Subcutaneous abdominal adipose tissue (tissue), 5 donors: Measurements from ENCODE around the gene SNTG2.

Source experiments
- H3K27ac ChIP-seq: one replicate; pipeline ENCODE4 v1.7.0; 2013; ENCODE audit warnings: low read depth, mild to moderate bottlenecking, inconsistent platforms, low read length, moderate library complexity
- H3K27me3 ChIP-seq, 5 donors: one replicate each; pipeline ENCODE4 v1.7.0; 2013; ENCODE audit warnings: low read length in 5 of 5, inconsistent platforms in 1 of 5; ENCODE audit not compliant: control insufficient read depth in 5 of 5, insufficient read depth in 4 of 5
- H3K36me3 ChIP-seq, 5 donors: one replicate each; pipeline ENCODE4 v1.7.0; 2013; ENCODE audit warnings: low read length in 5 of 5; ENCODE audit not compliant: control insufficient read depth in 5 of 5, insufficient read depth in 5 of 5
- H3K4me1 ChIP-seq, 5 donors: one replicate each; pipeline ENCODE4 v1.7.0; 2013; ENCODE audit warnings: low read length in 5 of 5, mild to moderate bottlenecking in 3 of 5, moderate library complexity in 1 of 5; ENCODE audit not compliant: control insufficient read depth in 5 of 5, insufficient read depth in 5 of 5
- H3K4me3 ChIP-seq, 5 donors: one replicate each; pipeline ENCODE4 v1.7.0; 2013; ENCODE audit warnings: low read length in 5 of 5, low read depth in 1 of 5
- H3K9ac ChIP-seq, 5 donors: one replicate each; pipeline ENCODE4 v1.7.0; 2013; ENCODE audit warnings: low read length in 5 of 5, mild to moderate bottlenecking in 4 of 5, moderate library complexity in 3 of 5
- H3K9me3 ChIP-seq, 5 donors: one replicate each; pipeline ENCODE4 v1.7.0; 2013; ENCODE audit warnings: low read length in 5 of 5; ENCODE audit not compliant: control insufficient read depth in 5 of 5
- donor health status: healthy.
- donor health status: healthy.
- donor health status: healthy.
- donor health status: healthy.
- donor health status: healthy.

Gene SNTG2

DNA sequence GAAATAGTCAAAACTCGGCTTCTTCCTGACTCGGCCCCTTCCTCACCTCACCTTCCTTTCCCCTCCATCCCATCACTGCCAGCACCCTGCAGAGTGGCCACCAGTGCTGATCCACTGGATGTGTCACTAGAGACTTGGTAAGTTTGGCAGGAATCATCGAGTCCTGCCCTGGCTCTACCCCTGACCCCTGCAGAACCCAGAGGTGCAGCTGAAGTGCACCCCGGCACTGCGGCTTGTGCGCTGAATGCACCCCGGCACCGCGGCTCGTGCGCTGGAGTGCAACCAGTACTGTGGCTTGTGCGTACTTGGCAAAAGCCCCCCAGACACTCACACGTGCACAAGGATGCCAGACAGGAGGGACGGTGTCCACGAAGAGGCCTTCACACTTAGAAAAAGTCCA lies 206.5 kb downstream of the SNTG2 start:
- Histone ChIP-seq H3K4me1 (peaks cover 0 to 19% (median 9%) of the 10 kb centered on the region in 5 donors), H3K27me3 (no peaks in the 10 kb centered on the region), H3K4me3 (no peak overlapping the region), H3K9ac (no peak overlapping the region), H3K36me3 (no peaks in the 10 kb centered on the region), H3K27ac (no peak overlapping the region), H3K9me3 (no peaks in the 10 kb centered on the region)

DNA sequence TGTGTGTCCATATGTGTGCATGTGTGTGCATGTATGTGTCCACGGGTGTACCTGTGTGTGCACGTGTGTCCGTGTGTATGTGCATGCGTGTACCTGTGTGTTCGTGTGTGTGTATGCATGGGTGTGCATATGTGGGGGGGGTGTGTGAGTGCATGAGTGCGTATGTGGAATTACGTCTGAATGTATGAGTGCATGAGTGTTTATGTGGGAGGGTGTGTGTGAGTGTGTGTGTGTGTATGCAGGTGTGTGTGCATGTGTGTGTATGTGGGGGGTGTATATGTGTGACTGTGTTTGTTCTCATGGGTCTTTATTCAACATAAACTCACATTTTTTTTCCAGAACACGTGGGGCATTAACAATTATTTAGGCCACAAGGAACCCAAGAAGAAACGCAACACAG lies 208.4 kb downstream of the SNTG2 start:
- no peaks in the 10 kb centered on the region for H3K27me3 ChIP-seq
- H3K9me3 ChIP-seq = peaks cover 0 to 10% (median 0%) of the 10 kb centered on the region in 5 donors
- no peaks in the 10 kb centered on the region for H3K36me3 ChIP-seq
- no peak overlapping the region for H3K4me3 ChIP-seq
- H3K9ac ChIP-seq = no peak overlapping the region
- H3K4me1 ChIP-seq = peaks cover 0 to 28% (median 5%) of the 10 kb centered on the region in 5 donors
- H3K27ac ChIP-seq = no peak overlapping the region

DNA sequence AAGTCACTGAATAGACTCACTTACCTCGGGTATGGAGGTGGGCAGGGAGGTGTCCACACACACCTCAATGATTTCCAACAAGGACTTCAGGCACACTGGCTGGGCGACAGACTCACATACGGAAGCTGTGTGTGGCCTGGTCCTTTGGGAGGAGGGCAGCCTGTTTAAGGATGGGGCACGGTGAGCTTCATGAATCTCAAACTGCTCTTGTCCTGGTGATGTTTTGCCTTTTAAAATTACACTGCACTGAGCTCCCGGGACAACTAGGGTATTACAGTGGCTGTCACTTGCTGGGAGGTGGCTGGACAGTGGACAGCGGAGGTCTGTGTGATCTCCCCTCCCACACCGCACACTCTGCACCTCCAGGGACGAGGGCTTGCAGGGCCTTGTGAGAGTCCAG lies 211.6 kb downstream of the SNTG2 start:
- Histone ChIP-seq H3K36me3 (peaks cover 0 to 3% (median 0%) of the 10 kb centered on the region in 5 donors), H3K9ac (no peak overlapping the region), H3K27ac (peak overlapping the region; percentile 49), H3K4me3 (no peak overlapping the region), H3K27me3 (no peaks in the 10 kb centered on the region), H3K9me3 (peaks cover 0 to 10% (median 0%) of the 10 kb centered on the region in 5 donors), H3K4me1 (peaks cover 0 to 16% (median 0%) of the 10 kb centered on the region in 5 donors)

DNA sequence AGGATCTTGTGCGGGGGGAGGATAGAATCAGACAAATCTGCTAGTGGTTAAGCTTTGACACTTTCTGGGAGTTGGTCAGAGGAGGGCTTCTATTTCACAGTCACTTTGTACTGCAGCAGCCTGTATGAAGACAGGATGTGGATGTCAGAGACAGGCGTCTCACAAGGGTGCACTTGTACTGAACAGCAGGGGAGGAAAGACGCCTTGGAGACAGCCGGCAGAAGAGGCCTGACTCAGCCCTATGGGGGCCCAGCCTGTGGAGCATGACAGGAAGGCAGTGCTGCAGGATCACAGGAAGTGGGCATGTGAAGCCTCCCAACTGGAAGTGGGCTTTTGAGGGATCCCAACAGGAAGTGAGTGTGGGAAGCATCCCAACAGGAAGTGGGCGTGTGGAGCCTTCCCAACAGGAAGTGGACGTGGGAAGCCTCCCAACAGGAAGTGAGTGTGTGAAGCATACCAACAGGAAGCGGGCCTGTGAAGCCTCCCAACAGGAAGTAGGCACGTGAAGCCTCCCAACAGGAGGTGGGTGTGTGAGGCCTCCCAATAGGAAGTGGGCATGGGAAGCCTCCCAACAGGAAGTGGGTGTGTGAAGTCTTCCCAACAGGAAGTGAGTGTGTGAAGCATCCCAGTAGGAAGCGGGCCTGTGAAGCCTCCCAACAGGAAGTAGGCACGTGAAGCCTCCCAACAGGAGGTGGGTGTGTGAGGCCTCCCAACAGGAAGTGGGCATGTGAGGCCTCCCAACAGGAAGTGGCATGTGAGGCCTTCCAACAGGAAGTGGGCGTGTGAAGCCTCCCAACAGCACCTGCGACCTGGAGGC lies 212.3 kb downstream of the SNTG2 start:
- H3K9me3 ChIP-seq = peaks cover 0 to 10% (median 0%) of the 10 kb centered on the region in 5 donors
- H3K4me3 ChIP-seq = no peak overlapping the region
- H3K27ac ChIP-seq = peak overlapping the region; percentile 49
- H3K4me1 ChIP-seq = peaks cover 0 to 16% (median 0%) of the 10 kb centered on the region in 5 donors
- H3K27me3 ChIP-seq = no peaks in the 10 kb centered on the region
- no peak overlapping the region for H3K9ac ChIP-seq
- peaks cover 0 to 3% (median 0%) of the 10 kb centered on the region in 5 donors for H3K36me3 ChIP-seq

DNA sequence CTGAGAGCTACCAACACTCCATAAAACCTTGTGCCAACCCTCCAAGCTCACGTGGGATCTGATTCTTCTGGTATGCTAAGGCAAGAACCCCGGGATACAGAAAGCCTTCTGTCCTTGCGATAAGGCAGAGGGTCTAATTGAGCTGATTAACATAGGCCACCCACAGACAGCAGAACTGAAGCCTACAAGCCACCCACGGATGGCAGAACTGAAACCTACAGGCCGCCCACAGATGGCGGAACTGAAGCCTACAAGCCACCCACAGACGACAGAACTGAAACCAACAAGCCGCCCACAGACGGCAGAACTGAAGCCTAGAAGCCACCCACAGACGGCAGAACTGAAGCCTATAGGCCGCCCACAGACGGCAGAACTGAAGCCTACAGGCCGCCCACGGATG lies 216.3 kb downstream of the SNTG2 start:
- Histone ChIP-seq H3K9me3 (peaks cover 0 to 10% (median 0%) of the 10 kb centered on the region in 5 donors), H3K36me3 (peaks cover 0 to 3% (median 0%) of the 10 kb centered on the region in 5 donors), H3K9ac (no peak overlapping the region), H3K27ac (no peak overlapping the region), H3K4me1 (peaks cover 0 to 32% (median 0%) of the 10 kb centered on the region in 5 donors), H3K4me3 (no peak overlapping the region), H3K27me3 (no peaks in the 10 kb centered on the region)

DNA sequence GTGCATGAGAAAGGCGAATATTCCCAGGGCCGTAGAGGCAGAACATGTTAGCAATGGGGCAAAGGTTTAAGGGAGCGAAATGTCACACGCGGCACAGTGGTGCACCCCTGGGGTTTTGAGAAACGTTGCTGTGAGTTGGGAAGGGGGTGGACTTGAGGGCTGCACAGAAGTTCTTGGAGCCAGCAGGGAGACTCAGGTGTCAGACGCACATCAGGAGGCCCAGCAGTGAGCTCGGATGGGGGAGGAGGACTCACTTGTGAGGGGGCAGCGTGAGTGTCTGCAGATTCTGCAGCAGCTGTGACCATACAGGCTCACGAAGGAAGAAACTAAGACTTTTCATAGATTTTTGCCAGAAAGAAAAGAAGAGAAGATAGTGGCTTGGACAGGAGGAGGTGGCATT lies 218.2 kb downstream of the SNTG2 start:
- Histone ChIP-seq H3K27ac (no peak overlapping the region), H3K4me1 (peaks cover 0 to 16% (median 0%) of the 10 kb centered on the region in 5 donors)

DNA sequence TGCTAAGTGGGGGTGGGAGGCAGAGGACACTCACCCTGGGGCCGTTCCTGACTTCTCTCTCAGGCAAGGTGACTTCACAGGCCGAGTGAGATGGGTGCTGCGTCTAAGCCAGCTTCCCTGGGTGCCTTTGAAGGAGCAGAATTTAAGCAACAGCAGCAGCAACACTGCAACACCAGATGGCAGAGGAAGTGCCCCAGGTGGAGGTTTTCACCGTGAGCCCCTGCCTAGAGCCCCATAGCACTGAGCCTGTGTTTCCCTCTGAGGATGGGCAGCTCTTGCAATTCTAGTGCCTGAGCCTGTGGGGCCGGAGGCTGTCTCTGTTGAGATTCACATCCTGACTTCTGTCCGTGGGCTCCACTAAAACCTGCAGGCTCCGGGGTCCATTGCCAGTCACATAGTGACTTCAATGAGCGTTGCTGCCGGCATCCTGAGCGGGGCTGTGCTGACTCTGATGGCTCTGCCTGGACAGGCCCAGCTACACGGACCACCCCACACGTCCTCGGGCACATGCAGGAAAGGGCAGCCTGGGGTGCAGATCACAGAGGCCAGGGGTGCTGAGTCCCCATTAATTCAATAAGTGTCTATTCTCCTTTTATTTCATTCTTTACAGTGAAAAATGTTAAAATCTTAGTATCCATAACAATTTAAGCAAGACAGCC lies 218.8 kb downstream of the SNTG2 start:
- no peak overlapping the region for H3K9ac ChIP-seq
- no peaks in the 10 kb centered on the region for H3K9me3 ChIP-seq
- H3K36me3 ChIP-seq = peaks cover 0 to 3% (median 0%) of the 10 kb centered on the region in 5 donors
- H3K27ac ChIP-seq = peak overlapping the region; percentile 21
- H3K4me3 ChIP-seq = no peak overlapping the region
- peaks cover 0 to 16% (median 0%) of the 10 kb centered on the region in 5 donors for H3K4me1 ChIP-seq
- H3K27me3 ChIP-seq = no peaks in the 10 kb centered on the region

More for the DNA sequence above, 218.2 kb downstream of the SNTG2 start:
- Histone ChIP-seq H3K9me3 (no peaks in the 10 kb centered on the region), H3K4me3 (no peak overlapping the region), H3K36me3 (peaks cover 0 to 3% (median 0%) of the 10 kb centered on the region in 5 donors), H3K27me3 (no peaks in the 10 kb centered on the region), H3K9ac (no peak overlapping the region)

DNA sequence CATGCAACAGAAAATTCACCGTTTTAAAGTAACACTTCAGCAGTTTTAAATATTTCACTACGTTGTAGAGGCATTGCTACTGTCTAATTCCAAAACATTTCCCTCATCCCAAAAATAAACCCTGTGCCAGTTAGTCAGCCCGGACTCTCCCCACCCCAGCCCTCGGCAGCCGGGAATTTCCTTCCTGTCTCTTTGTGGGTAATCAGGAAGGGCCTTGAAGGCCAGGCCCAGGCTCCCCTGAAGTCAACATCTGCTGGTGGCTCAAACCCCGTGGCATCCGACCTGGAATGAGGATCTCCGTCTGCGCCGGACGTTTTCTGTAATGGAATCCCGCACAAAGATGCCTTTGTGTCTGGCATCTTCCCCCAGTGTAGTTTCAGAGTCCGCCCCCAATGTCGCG lies 219.6 kb downstream of the SNTG2 start:
- no peaks in the 10 kb centered on the region for H3K9me3 ChIP-seq
- H3K9ac ChIP-seq = no peak overlapping the region
- peaks cover 0 to 16% (median 0%) of the 10 kb centered on the region in 5 donors for H3K4me1 ChIP-seq
- H3K27ac ChIP-seq = no peak overlapping the region
- H3K36me3 ChIP-seq = peaks cover 0 to 3% (median 0%) of the 10 kb centered on the region in 5 donors
- peak overlapping the region in 2 of 5 donors; percentile 4 to 11 for H3K4me3 ChIP-seq
- H3K27me3 ChIP-seq = no peaks in the 10 kb centered on the region

DNA sequence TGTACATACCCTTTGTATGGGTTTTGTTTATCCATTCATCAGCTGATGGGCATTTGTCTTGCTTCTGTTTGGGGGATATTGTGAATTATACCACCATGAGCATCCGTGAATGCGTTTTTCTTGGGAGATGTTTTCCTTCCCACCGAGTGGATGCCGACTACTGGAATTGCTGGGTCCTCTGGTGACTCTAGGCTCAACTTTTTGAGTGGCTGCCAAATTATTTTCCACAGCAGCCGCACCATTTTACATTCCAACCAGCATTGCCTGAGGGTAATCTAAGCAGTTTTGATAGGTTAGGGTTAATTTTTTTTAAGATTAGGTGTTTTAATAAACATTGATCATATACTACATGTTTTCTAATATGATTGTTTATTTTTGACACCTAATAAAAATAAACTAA lies 220.1 kb downstream of the SNTG2 start:
- Histone ChIP-seq H3K27ac (no peak overlapping the region), H3K9ac (no peak overlapping the region)

DNA sequence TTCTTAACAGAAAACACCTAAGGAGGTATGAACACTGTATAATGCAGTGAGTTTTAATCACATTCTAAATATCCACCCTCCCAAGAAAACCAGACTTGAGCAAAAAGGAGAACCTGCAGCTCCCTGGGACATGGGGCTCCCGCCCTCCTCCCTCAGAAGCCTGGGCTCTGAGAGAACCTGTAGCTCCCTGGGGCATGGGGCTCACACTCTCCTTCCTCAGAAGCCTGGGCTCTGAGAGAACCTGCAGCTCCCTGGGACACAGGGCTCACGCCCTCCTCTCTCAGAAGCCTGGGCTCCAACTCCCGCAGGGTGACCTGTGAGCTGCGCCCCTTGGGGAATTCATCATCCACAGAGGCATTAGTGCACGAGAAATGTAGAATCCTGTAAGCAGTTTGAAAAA lies 222.9 kb downstream of the SNTG2 start:
- no peaks in the 10 kb centered on the region for H3K27me3 ChIP-seq
- H3K9ac ChIP-seq = no peak overlapping the region
- H3K4me3 ChIP-seq = no peak overlapping the region
- H3K36me3 ChIP-seq = no peaks in the 10 kb centered on the region
- H3K9me3 ChIP-seq = peaks cover 0 to 2% (median 0%) of the 10 kb centered on the region in 5 donors
- H3K27ac ChIP-seq = no peak overlapping the region
- H3K4me1 ChIP-seq = peaks cover 0 to 16% (median 0%) of the 10 kb centered on the region in 5 donors

More for the DNA sequence above, 220.1 kb downstream of the SNTG2 start:
- Histone ChIP-seq H3K9me3 (no peaks in the 10 kb centered on the region), H3K27me3 (no peaks in the 10 kb centered on the region), H3K4me3 (peak overlapping the region in 1 of 5 donors; percentile 4), H3K36me3 (peaks cover 0 to 3% (median 0%) of the 10 kb centered on the region in 5 donors), H3K4me1 (peaks cover 0 to 16% (median 0%) of the 10 kb centered on the region in 5 donors)
